ENCODE results near the gene LCA5. TPM values are rescaled to one million over a fixed set of nuclear protein-coding genes. Genes with fewer than 3 reads are reported as not detected.
A peak's percentile ranks its signal among the peaks of the same experiment; 100 is the strongest.

Gene LCA5
- total RNA-seq, 1 experiment from 2014 or later: 6.5 TPM

- H3K27ac ChIP-seq: no peak overlapping the region
- H3K9me3 ChIP-seq (replicated peaks): peaks cover 2% of the 10 kb centered on the region; the same call in 1 of the 2 replicates
- H3K4me1 ChIP-seq: no peaks in the 10 kb centered on the region
- H3K4me3 ChIP-seq: no peak overlapping the region
- H3K36me3 ChIP-seq: no peaks in the 10 kb centered on the region; the same call in none of the 2 replicates
- no peak for DNase-seq
- no peaks in the 10 kb centered on the region for H3K27me3 ChIP-seq
These were observed 18.4 kb downstream of the LCA5 start for GRCh38 chr6:79518842-79519241.

- Histone ChIP-seq H3K9me3 (replicated peaks) (peaks cover 2% of the 10 kb centered on the region; the same call in 1 of the 2 replicates), H3K4me1 (no peaks in the 10 kb centered on the region), H3K27ac (no peak overlapping the region), H3K36me3 (no peaks in the 10 kb centered on the region; the same call in none of the 2 replicates), H3K27me3 (no peaks in the 10 kb centered on the region), H3K4me3 (no peak overlapping the region)
- no peak for DNase-seq
These were observed 21.8 kb downstream of the LCA5 start for GRCh38 chr6:79515436-79515835.

- DNase-seq: no peak
- Histone ChIP-seq H3K36me3 (no peaks in the 10 kb centered on the region; the same call in 1 of the 2 replicates), H3K4me3 (no peak overlapping the region), H3K27ac (no peak overlapping the region), H3K9me3 (replicated peaks) (peaks cover 2% of the 10 kb centered on the region; the same call in 1 of the 2 replicates), H3K27me3 (no peaks in the 10 kb centered on the region), H3K4me1 (no peaks in the 10 kb centered on the region)
These were observed 24.1 kb downstream of the LCA5 start for GRCh38 chr6:79513111-79513510.

- no peak for DNase-seq
- Histone ChIP-seq H3K27ac (no peak overlapping the region), H3K36me3 (no peaks in the 10 kb centered on the region; the same call in 1 of the 2 replicates), H3K27me3 (no peaks in the 10 kb centered on the region), H3K4me3 (no peak overlapping the region), H3K9me3 (replicated peaks) (peaks cover 2% of the 10 kb centered on the region; the same call in 1 of the 2 replicates), H3K4me1 (no peaks in the 10 kb centered on the region)
These were observed 25.2 kb downstream of the LCA5 start for GRCh38 chr6:79512014-79512413.

GRCh38 chr6:79510707-79511106, 26.5 kb downstream of the LCA5 start:
- H3K27me3 ChIP-seq: no peaks in the 10 kb centered on the region
- H3K36me3 ChIP-seq: no peaks in the 10 kb centered on the region; the same call in 1 of the 2 replicates
- no peak overlapping the region for H3K27ac ChIP-seq
- H3K4me1 ChIP-seq: no peaks in the 10 kb centered on the region
- peaks cover 2% of the 10 kb centered on the region; the same call in 1 of the 2 replicates for H3K9me3 ChIP-seq (replicated peaks)
- DNase-seq: no peak
- H3K4me3 ChIP-seq: no peak overlapping the region

DNA sequence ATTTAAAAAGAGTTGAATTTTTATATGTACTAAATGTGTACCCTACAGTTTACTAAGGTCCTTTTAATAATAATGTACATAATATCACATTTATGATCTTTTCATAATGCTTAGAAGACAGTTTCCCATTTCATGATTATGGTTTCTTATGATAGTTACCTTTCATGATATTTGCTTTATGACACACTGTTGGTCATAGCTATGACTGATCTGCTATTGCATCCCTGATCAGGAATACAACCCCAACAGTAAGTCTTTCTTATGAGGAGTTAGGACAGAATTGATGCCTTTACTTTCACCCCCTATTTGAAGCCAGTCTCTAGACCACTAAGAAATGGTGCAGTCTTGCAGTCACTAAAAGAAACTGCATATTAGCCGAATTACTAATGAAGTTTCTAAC, 31.0 kb downstream of the LCA5 start:
- H3K27ac ChIP-seq: no peak overlapping the region
- no peaks in the 10 kb centered on the region for H3K36me3 ChIP-seq
- H3K9me3 ChIP-seq (replicated peaks): no peaks in the 10 kb centered on the region
- H3K4me3 ChIP-seq: no peak overlapping the region
- DNase-seq: no peak
- H3K4me1 ChIP-seq: no peaks in the 10 kb centered on the region
- no peaks in the 10 kb centered on the region for H3K27me3 ChIP-seq

GRCh38 chr6:79504372-79504771, 32.9 kb downstream of the LCA5 start:
- Histone ChIP-seq H3K9me3 (replicated peaks) (no peaks in the 10 kb centered on the region), H3K4me3 (no peak overlapping the region), H3K27ac (no peak overlapping the region), H3K27me3 (no peaks in the 10 kb centered on the region), H3K4me1 (no peaks in the 10 kb centered on the region), H3K36me3 (no peaks in the 10 kb centered on the region)
- DNase-seq: peak in 1 of 2 experiments; percentile 3

GRCh38 chr6:79498842-79499241, 38.4 kb downstream of the LCA5 start:
- Histone ChIP-seq H3K4me1 (no peaks in the 10 kb centered on the region), H3K27me3 (no peaks in the 10 kb centered on the region), H3K27ac (no peak overlapping the region), H3K9me3 (replicated peaks) (no peaks in the 10 kb centered on the region), H3K36me3 (peaks cover 4% of the 10 kb centered on the region; the same call in 1 of the 2 replicates), H3K4me3 (no peak overlapping the region)
- DNase-seq: no peak

DNA sequence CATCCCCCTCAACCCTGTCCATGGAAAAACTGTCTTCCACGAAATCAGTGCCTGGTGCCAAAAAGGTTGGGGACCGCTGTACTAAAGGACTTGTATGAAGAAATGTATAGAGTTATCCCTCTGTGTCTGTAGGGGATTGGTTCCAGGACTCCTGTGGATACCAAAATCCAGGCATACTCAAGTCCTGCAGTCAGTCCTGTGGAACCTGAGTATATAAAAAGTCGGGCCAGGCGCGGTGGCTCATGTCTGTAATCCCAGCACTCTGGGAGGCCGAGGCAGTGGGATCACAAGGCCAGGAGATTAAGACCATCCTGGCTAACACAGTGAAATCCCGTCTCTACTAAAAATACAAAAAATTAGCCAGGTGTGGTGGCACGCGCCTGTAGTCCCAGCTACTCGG, 42.0 kb downstream of the LCA5 start:
- Histone ChIP-seq H3K4me3 (no peak overlapping the region), H3K9me3 (replicated peaks) (no peaks in the 10 kb centered on the region), H3K4me1 (no peaks in the 10 kb centered on the region; the same call in 1 of the 2 replicates), H3K27me3 (no peaks in the 10 kb centered on the region), H3K27ac (no peak overlapping the region), H3K36me3 (peaks cover 4% of the 10 kb centered on the region; the same call in 1 of the 2 replicates)
- no peak for DNase-seq

GRCh38 chr6:79494841-79495240, 42.4 kb downstream of the LCA5 start:
- Histone ChIP-seq H3K27ac (no peak overlapping the region), H3K27me3 (no peaks in the 10 kb centered on the region), H3K36me3 (peaks cover 4% of the 10 kb centered on the region; the same call in 1 of the 2 replicates), H3K4me3 (no peak overlapping the region), H3K9me3 (replicated peaks) (no peaks in the 10 kb centered on the region), H3K4me1 (no peaks in the 10 kb centered on the region; the same call in 1 of the 2 replicates)
- no peak for DNase-seq

- Histone ChIP-seq H3K4me1 (no peaks in the 10 kb centered on the region), H3K27ac (no peak overlapping the region), H3K9me3 (replicated peaks) (no peaks in the 10 kb centered on the region), H3K4me3 (no peak overlapping the region), H3K27me3 (no peaks in the 10 kb centered on the region), H3K36me3 (no peaks in the 10 kb centered on the region)
- no peak for DNase-seq
These were observed 66.5 kb downstream of the LCA5 start for GRCh38 chr6:79470728-79471127.

DNA sequence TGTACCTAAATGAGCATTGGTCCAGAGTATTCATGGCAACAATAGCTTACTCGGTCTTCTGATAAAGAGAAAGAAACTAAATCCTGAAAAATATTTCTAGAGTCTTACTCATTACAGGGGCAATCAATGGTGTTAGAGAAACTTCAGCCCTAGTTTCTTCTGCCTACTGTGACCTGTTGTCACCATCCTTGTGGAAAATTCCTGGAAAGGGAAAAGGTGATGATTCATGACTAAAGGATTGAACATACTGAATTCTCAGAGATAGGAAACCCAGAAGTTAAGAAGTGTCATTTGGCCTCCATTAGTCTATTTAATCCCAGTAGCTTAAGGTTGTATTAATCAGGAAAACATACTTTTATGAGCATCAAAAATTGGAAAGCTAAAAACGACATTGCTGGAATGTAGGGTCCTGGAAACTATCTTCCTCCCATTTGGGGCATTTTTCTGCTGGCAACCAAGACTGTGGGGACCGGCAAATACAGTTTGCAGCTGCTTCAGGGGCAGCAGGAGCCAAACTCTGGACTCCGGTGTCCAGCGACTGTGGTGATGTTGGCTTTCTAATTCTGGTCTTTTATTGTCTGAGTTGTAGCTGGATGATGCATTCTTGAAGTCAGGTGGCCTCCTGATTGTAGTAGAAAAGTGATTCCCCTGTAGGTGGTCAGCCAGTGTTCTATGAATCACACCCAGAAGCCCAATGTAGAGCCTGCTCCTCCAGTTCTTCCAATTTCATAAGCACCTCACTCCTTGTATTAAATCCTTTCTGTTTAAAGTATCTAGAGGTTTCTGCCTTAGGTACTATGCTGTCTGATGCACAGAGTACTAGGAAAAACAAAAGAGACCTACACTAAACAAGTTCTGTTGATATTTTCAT, 67.6 kb downstream of the LCA5 start:
- no peak overlapping the region for H3K4me3 ChIP-seq
- H3K27ac ChIP-seq: no peak overlapping the region
- DNase-seq: no peak
- no peaks in the 10 kb centered on the region for H3K9me3 ChIP-seq (replicated peaks)
- H3K27me3 ChIP-seq: no peaks in the 10 kb centered on the region
- 0 out of 2 replicates have a peak, but pooled peaks cover 4% of the 10 kb centered on the region for H3K4me1 ChIP-seq
- H3K36me3 ChIP-seq: no peaks in the 10 kb centered on the region

- H3K36me3 ChIP-seq: no peaks in the 10 kb centered on the region
- no peaks in the 10 kb centered on the region for H3K27me3 ChIP-seq
- no peak overlapping the region for H3K4me3 ChIP-seq
- no peaks in the 10 kb centered on the region for H3K9me3 ChIP-seq (replicated peaks)
- H3K4me1 ChIP-seq: 0 out of 2 replicates have a peak, but pooled peaks cover 4% of the 10 kb centered on the region
- H3K27ac ChIP-seq: no peak overlapping the region
- no peak for DNase-seq
These were observed 68.6 kb downstream of the LCA5 start for GRCh38 chr6:79468587-79468986.

DNA sequence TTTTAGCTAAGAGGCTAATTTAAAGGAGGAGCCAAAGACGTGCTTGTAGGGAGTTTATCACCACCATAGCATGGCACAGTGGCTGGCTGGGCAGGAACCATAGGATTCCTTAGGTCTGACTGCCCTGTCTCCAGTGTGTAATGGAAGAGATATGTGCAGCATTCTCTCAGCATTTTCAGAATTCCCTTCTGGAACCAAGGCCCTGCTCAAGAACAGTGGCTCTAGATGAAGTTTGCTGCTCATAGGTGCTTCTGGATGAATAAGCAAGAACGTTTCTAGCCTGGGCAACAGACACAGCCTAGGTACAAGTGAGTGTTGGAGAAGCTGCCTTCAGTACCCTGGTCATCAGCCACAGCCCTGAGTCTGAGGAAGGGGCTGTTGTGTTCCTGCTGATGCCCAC, 69.1 kb downstream of the LCA5 start:
- DNase-seq: no peak
- Histone ChIP-seq H3K4me3 (no peak overlapping the region), H3K27me3 (no peaks in the 10 kb centered on the region), H3K27ac (no peak overlapping the region), H3K4me1 (0 out of 2 replicates have a peak, but pooled peaks cover 4% of the 10 kb centered on the region), H3K9me3 (replicated peaks) (no peaks in the 10 kb centered on the region), H3K36me3 (no peaks in the 10 kb centered on the region)

GRCh38 chr6:79467716-79468115, 69.5 kb downstream of the LCA5 start:
- DNase-seq: peak in 1 of 2 experiments; percentile 15
- Histone ChIP-seq H3K4me1 (0 out of 2 replicates have a peak, but pooled peaks cover 4% of the 10 kb centered on the region), H3K9me3 (replicated peaks) (no peaks in the 10 kb centered on the region), H3K4me3 (no peak overlapping the region), H3K27me3 (no peaks in the 10 kb centered on the region), H3K36me3 (no peaks in the 10 kb centered on the region), H3K27ac (no peak overlapping the region)
